Measurements from ENCODE around the gene SHKBP1. TPM values are rescaled to one million over a fixed set of nuclear protein-coding genes. Genes with fewer than 3 reads are reported as not detected.

SHKBP1 gene
- total and polyA plus RNA-seq, 2 of the 8 experiments (the other 6 are each of a cell fraction or from before 2014, with no cell fraction given): 74.6 to 98.8 TPM

- no peak overlapping the region for H4K8ac ChIP-seq (ENCODE audit: extremely low read depth, insufficient read depth, low read length)
- no peak overlapping the region for H2BK12ac ChIP-seq (ENCODE audit: low read depth, low read length)
- no peak overlapping the region for H4K5ac ChIP-seq (ENCODE audit: insufficient read length, low read depth, low read length)
- ChIA-PET CTCF (ENCODE audit: partially characterized antibody) (interaction anchor here (0.7 to 3.1 kb wide), 6 partner anchors 9 to 48 kb away, joined by 3 to 12 read pairs (median 4); no protein-coding TSS in a partner anchor), POLR2A (ENCODE audit: partially characterized antibody) (interaction anchor here (1.5 kb wide), 1 partner anchor 8 kb away, joined by 4 read pairs; no protein-coding TSS in a partner anchor)
- H3K4me1 ChIP-seq (replicated peaks in 1 of 4; ENCODE audit: control insufficient read depth in 3 of 4, insufficient read depth in 4 of 4, low read length in 3 of 4): no peaks in the 10 kb centered on the region
- H2BK20ac ChIP-seq (ENCODE audit: low read length): no peak overlapping the region
- H3K18ac ChIP-seq (ENCODE audit: extremely low read depth, low read length): no peak overlapping the region
- H3K56ac ChIP-seq (replicated peaks; ENCODE audit: insufficient read length, low read depth, low read length): no peak overlapping the region
- no peak for FAIRE-seq
- no peaks in the 10 kb centered on the region for H3K79me2 ChIP-seq (ENCODE audit: control insufficient read depth in 1 of 2, insufficient read depth in 2 of 2, low read length in 2 of 2)
- no peak overlapping the region for H2AFZ ChIP-seq (ENCODE audit: low read length)
- H3K9me3 ChIP-seq (ENCODE audit: insufficient read depth in 2 of 2, low read depth in 1 of 2, low read length in 1 of 2): no peaks in the 10 kb centered on the region
- no peak overlapping the region for H2BK15ac ChIP-seq (ENCODE audit: low read length)
- H3K4me3 ChIP-seq (ENCODE audit: extremely low read depth in 1 of 4, insufficient read depth in 2 of 4, low read depth in 3 of 4, low read length in 4 of 4): no peak overlapping the region
- no peak overlapping the region for H3K4me2 ChIP-seq (ENCODE audit: insufficient read depth in 1 of 2, low read depth in 2 of 2, low read length in 2 of 2)
- 90% methylated on average over 2 of the region's 2 CpGs; no CpG with 5 or more reads in 1 of the 2 experiments for WGBS, 2 experiments (ENCODE audit: extremely low coverage in 1 of 2, insufficient coverage in 1 of 2, insufficient read length in 1 of 2, insufficient replicate concordance in 2 of 2, low coverage in 1 of 2, low lambda C conversion rate in 2 of 2, missing lambda C conversion rate in 1 of 2)
- no peak overlapping the region for H2BK5ac ChIP-seq (ENCODE audit: low read depth, low read length)
- no peaks in the 10 kb centered on the region for H3K27me3 ChIP-seq (replicated peaks in 1 of 4; ENCODE audit: control insufficient read depth in 3 of 4, extremely low read depth in 1 of 4, insufficient read depth in 3 of 4, low read length in 3 of 4)
- H4K20me1 ChIP-seq (replicated peaks in 1 of 2; ENCODE audit: control insufficient read depth in 1 of 2, insufficient read depth in 2 of 2, low read length in 2 of 2): peaks cover 0 to 7% of the 10 kb centered on the region in 2 experiments
- no peak overlapping the region for H2AK5ac ChIP-seq (ENCODE audit: low read depth, low read length)
- H3K9ac ChIP-seq (replicated peaks in 1 of 4; ENCODE audit: extremely low read depth in 1 of 4, low read depth in 3 of 4, low read length in 3 of 4): no peak overlapping the region
- no peak overlapping the region for H3K14ac ChIP-seq (ENCODE audit: insufficient read length)
- no peak overlapping the region for H3K4ac ChIP-seq (replicated peaks; ENCODE audit: insufficient read length, low read depth, low read length)
- no peaks in the 10 kb centered on the region; the same call in 1 of the 2 replicates for H3K23me2 ChIP-seq (ENCODE audit: low read depth, low read length)
- H3K79me1 ChIP-seq (ENCODE audit: low read depth, low read length): no peaks in the 10 kb centered on the region
- no peak for DNase-seq (ENCODE audit: low read depth in 1 of 2, low spot score in 2 of 2)
- H2BK120ac ChIP-seq (replicated peaks; ENCODE audit: low read depth, low read length): no peak overlapping the region
- peaks cover 2 to 29% (median 18%) of the 10 kb centered on the region in 4 experiments; a peak in 7 of 8 replicates for H3K36me3 ChIP-seq (ENCODE audit: control insufficient read depth in 2 of 4, insufficient read depth in 4 of 4, low read length in 3 of 4)
- H4K91ac ChIP-seq (replicated peaks; ENCODE audit: insufficient read length, low read length): no peak overlapping the region
- H3K23ac ChIP-seq (ENCODE audit: insufficient read length): no peak overlapping the region
- H3K27ac ChIP-seq (ENCODE audit: low read depth, low read length): no peak overlapping the region
- TF ChIP-seq YY1 (IDR thresholded peaks at IDR 0.05; ENCODE audit: low read depth, low read length): no peak
- TF ChIP-seq RFX5 (IDR thresholded peaks at IDR 0.05; ENCODE audit: borderline replicate concordance, low read depth, low read length): no peak
- no peak for TF ChIP-seq SP4 (IDR thresholded peaks at IDR 0.05; ENCODE audit: low read length)
- no peak for TF ChIP-seq BCL11A (IDR thresholded peaks at IDR 0.05; ENCODE audit: low read depth in 2 of 2, low read length in 2 of 2)
- no peak for TF ChIP-seq USF2 (IDR thresholded peaks at IDR 0.05; ENCODE audit: low read length)
- TF ChIP-seq POLR2AphosphoS5 (IDR thresholded peaks at IDR 0.05; ENCODE audit: low read depth, low read length): no peak
- no peak for TF ChIP-seq ATF3 (IDR thresholded peaks at IDR 0.05; ENCODE audit: insufficient read depth, low read depth, low read length)
- no peak for TF ChIP-seq BRCA1 (IDR thresholded peaks at IDR 0.05; ENCODE audit: low read depth, low read length)
- TF ChIP-seq GABPA (IDR thresholded peaks at IDR 0.05; ENCODE audit: borderline replicate concordance, insufficient read depth, low read length): no peak
- TF ChIP-seq NRF1 (IDR thresholded peaks at IDR 0.05; ENCODE audit: low read depth, low read length): no peak
- no peak for TF ChIP-seq POLR2A (IDR thresholded peaks at IDR 0.05; ENCODE audit: control extremely low read depth in 1 of 2, low read depth in 2 of 2, low read length in 2 of 2)
- TF ChIP-seq CHD1 (IDR thresholded peaks at IDR 0.05; ENCODE audit: low read depth, low read length): no peak
- TF ChIP-seq ZNF274 (IDR thresholded peaks at IDR 0.05; ENCODE audit: borderline replicate concordance, extremely low read depth, low read length): no peak
Measured at GRCh38 chr19:40585982-40586422, 9.3 kb downstream of the SHKBP1 start.
